K562 (cell line): ENCODE data around the gene FGF5. TPM values are rescaled to one million over a fixed set of nuclear protein-coding genes. Genes with fewer than 3 reads are reported as not detected.

Experiments used
- ATAC-seq: fragments of 200-7000 bp; cut with Tn5 transposase; 3 replicates; pipeline ENCODE4 v1.9.1; 2020; ENCODE audit warnings: moderate library complexity
- BruUV-seq: library from RNA; stranded (reverse); fragments of 400-500 nt; replicated peaks from 2 replicates; lab custom pipeline; 2021; lab: Mats Ljungman, UMichigan
- CTCF ChIA-PET: fragments of 300-600 bp; formaldehyde crosslinking; extraction: SDS; loops from one replicate; lab custom pipeline; 2021; ENCODE audit warnings: low intra/inter-chr PET ratio; lab: Yijun Ruan, JAX
- POLR2A ChIA-PET: fragments of 300-600, 350-650 bp; sonication (Branson Sonifier 250); formaldehyde crosslinking; extraction: SDS; loops from one replicate; lab custom pipeline; 2021; ENCODE audit warnings: antibody characterized with exemption, inconsistent platforms; lab: Yijun Ruan, JAX
- DNase-seq, 4 experiments: peaks; one replicate each; pipeline versions ENCODE4 v3.0.0 to v3.0.0-alpha.2; 2011 to 2018; ENCODE audit warnings: low spot score in 3 of 4, mixed read lengths in 3 of 4; ENCODE audit errors: extremely low read depth in 1 of 4
- FAIRE-seq: peaks from 2 replicates; lab custom pipeline; 2011; peaks lifted over from hg19 to GRCh38; lab: Jason Lieb, UNC
- H2AFZ ChIP-seq: 2 replicates; pipeline ENCODE4 v1.6.0; 2011; ENCODE audit warnings: low read depth, low read length, control low read depth, inconsistent platforms
- H3K27ac ChIP-seq: fragments of 200-600 bp; 3 replicates; pipeline ENCODE4 v1.8.0; 2011; ENCODE audit warnings: low read depth, mild to moderate bottlenecking, control low read depth, inconsistent platforms, low read length, moderate library complexity, mixed read lengths; ENCODE audit errors: extremely low read depth
- H3K27me3 ChIP-seq, 2 experiments: fragments of 300-600 bp in 1 of 2; 2 replicates in 1 of 2; 3 replicates in 1 of 2; pipeline versions ENCODE4 v1.6.0 to v1.8.0; 2011; ENCODE audit warnings: inconsistent platforms in 2 of 2, low read length in 2 of 2, mild to moderate bottlenecking in 1 of 2, mixed read lengths in 1 of 2, moderate library complexity in 1 of 2; ENCODE audit not compliant: control insufficient read depth in 2 of 2, insufficient read depth in 2 of 2
- H3K36me3 ChIP-seq: fragments of 300-600 bp; 3 replicates; pipeline ENCODE4 v1.8.0; 2011; ENCODE audit warnings: mild to moderate bottlenecking, low read length, inconsistent platforms; ENCODE audit not compliant: control insufficient read depth, insufficient read depth
- H3K4me1 ChIP-seq, 2 experiments: fragments of 200-600 bp in 1 of 2; replicated peaks in 1 of 2; 2 replicates in 1 of 2; 3 replicates in 1 of 2; pipeline versions ENCODE4 v1.5.1 to v1.8.0; 2011; ENCODE audit warnings: inconsistent platforms in 2 of 2, low read length in 2 of 2, mild to moderate bottlenecking in 1 of 2, mixed read lengths in 1 of 2, moderate library complexity in 1 of 2; ENCODE audit not compliant: control insufficient read depth in 2 of 2, insufficient read depth in 2 of 2
- H3K4me2 ChIP-seq: 2 replicates; pipeline ENCODE4 v1.6.1; 2011; ENCODE audit warnings: low read length, control low read depth, inconsistent platforms, mixed read lengths; ENCODE audit not compliant: insufficient read depth
- H3K4me3 ChIP-seq: fragments of 200-600 bp; sonication (generic), shearing (Covaris generic); 2 replicates; pipeline ENCODE4 v1.5.1; 2016; ENCODE audit warnings: control low read depth, inconsistent platforms
- H3K79me2 ChIP-seq: fragments of 200-600 bp; 3 replicates; pipeline ENCODE4 v1.8.0; 2011; ENCODE audit warnings: low read length, inconsistent platforms; ENCODE audit not compliant: control insufficient read depth, insufficient read depth
- H3K9ac ChIP-seq, 2 experiments: 2 replicates each; pipeline versions ENCODE4 v1.6.0 to v1.6.1; 2011; ENCODE audit warnings: low read depth in 2 of 2, low read length in 2 of 2, control low read depth in 1 of 2, inconsistent platforms in 1 of 2, mild to moderate bottlenecking in 1 of 2, mixed read lengths in 1 of 2; ENCODE audit not compliant: insufficient read depth in 1 of 2
- H3K9me1 ChIP-seq: one replicate; pipeline ENCODE4 v1.6.0; 2011; ENCODE audit warnings: inconsistent platforms, mild to moderate bottlenecking, low read length, moderate library complexity; ENCODE audit not compliant: control insufficient read depth, insufficient read depth
- H3K9me3 ChIP-seq: replicated peaks from 2 replicates; pipeline ENCODE4 v1.5.1; 2011; ENCODE audit warnings: low read depth, low read length, inconsistent platforms; ENCODE audit not compliant: control insufficient read depth, insufficient read depth
- H4K20me1 ChIP-seq: replicated peaks from 2 replicates; pipeline ENCODE4 v1.6.1; 2011; ENCODE audit warnings: low read length, inconsistent platforms, mixed read lengths; ENCODE audit not compliant: control insufficient read depth, insufficient read depth
- ASH1L ChIP-seq: fragments of 450-650 bp; IDR thresholded peaks from 2 replicates; pipeline ENCODE4 v1.6.1; 2018; ENCODE audit warnings: borderline replicate concordance, mild to moderate bottlenecking, low read depth; ENCODE audit not compliant: partially characterized antibody
- BRD9 ChIP-seq: fragments of 450-650 bp; IDR thresholded peaks from 2 replicates; pipeline ENCODE4 v1.6.1; 2018; ENCODE audit warnings: low read depth; ENCODE audit not compliant: partially characterized antibody
- BRF2 ChIP-seq: IDR thresholded peaks from 3 replicates; pipeline ENCODE4 v1.6.1; 2011; ENCODE audit warnings: borderline replicate concordance, mild to moderate bottlenecking; ENCODE audit not compliant: insufficient read length, insufficient read depth
- CCNT2 ChIP-seq: IDR thresholded peaks from 2 replicates; pipeline ENCODE4 v1.6.1; 2011; ENCODE audit warnings: borderline replicate concordance, low read depth, mild to moderate bottlenecking, moderate library complexity, mixed read lengths, low read length; ENCODE audit not compliant: insufficient read length; ENCODE audit errors: extremely low read depth
- DIDO1 ChIP-seq: fragments of 450-650 bp; IDR thresholded peaks from 2 replicates; pipeline ENCODE4 v1.6.1; 2016; ENCODE audit warnings: low read depth, missing biosample characterization, missing genetic modification characterization
- HOXB6 ChIP-seq: fragments of 250-450 bp; sonication (Bioruptor Pico); IDR thresholded peaks from 2 replicates; pipeline ENCODE4 v1.5.1; 2022; ENCODE audit warnings: mild to moderate bottlenecking, borderline replicate concordance
- L3MBTL2 ChIP-seq: fragments of 450-650 bp; IDR thresholded peaks from 2 replicates; pipeline ENCODE4 v1.6.1; 2016; ENCODE audit warnings: mild to moderate bottlenecking, moderate library complexity
- MAFG ChIP-seq: fragments of 450-650 bp; conservative IDR thresholded peaks from 2 replicates; pipeline ENCODE4 v1.6.1; 2016; ENCODE audit warnings: missing genetic modification characterization, missing compliant biosample characterization
- NELFE ChIP-seq: IDR thresholded peaks from 2 replicates; pipeline ENCODE4 v1.6.1; 2011; ENCODE audit warnings: mild to moderate bottlenecking; ENCODE audit not compliant: insufficient read depth, insufficient read length
- PHF8 ChIP-seq: fragments of 200-600 bp; sonication (generic); IDR thresholded peaks from 2 replicates; pipeline ENCODE4 v1.6.1; 2012; ENCODE audit warnings: mixed run types, mild to moderate bottlenecking, inconsistent platforms, low read length, moderate library complexity, borderline replicate concordance
- RAD21 ChIP-seq, 2 experiments: fragments of 250-450 bp in 1 of 2; fragments of 450-650 bp in 1 of 2; sonication (Bioruptor Pico) in 1 of 2; formaldehyde crosslinking in 1 of 2; IDR thresholded peaks in 1 of 2; conservative IDR thresholded peaks in 1 of 2; 2 replicates each; pipeline versions ENCODE4 v1.4.0 to v1.8.0; 2020 to 2022; ENCODE audit warnings: mild to moderate bottlenecking in 2 of 2, moderate library complexity in 1 of 2
- SMAD3 ChIP-seq: fragments of 450-650 bp; formaldehyde crosslinking; conservative IDR thresholded peaks from 2 replicates; pipeline ENCODE4 v1.4.0; 2020; ENCODE audit warnings: mild to moderate bottlenecking
- SPI1 ChIP-seq: IDR thresholded peaks from 2 replicates; pipeline ENCODE4 v1.6.1; 2011; ENCODE audit warnings: low read depth, low read length, control low read depth, borderline replicate concordance
- TCF7 ChIP-seq: sonication (generic); IDR thresholded peaks from 2 replicates; pipeline ENCODE4 v1.6.1; 2016; ENCODE audit warnings: antibody characterized with exemption, borderline replicate concordance
- YY1 ChIP-seq, 3 experiments: IDR thresholded peaks; 2 replicates each; pipeline ENCODE4 v1.6.1; 2011; ENCODE audit warnings: low read length in 2 of 3, mild to moderate bottlenecking in 2 of 3, moderate library complexity in 2 of 3, borderline replicate concordance in 1 of 3, control low read depth in 1 of 3, low read depth in 1 of 3; ENCODE audit not compliant: insufficient read depth in 3 of 3, insufficient replicate concordance in 2 of 3, control insufficient read depth in 1 of 3, insufficient read length in 1 of 3; ENCODE audit errors: extremely low read depth in 1 of 3
- ZBED1 ChIP-seq: IDR thresholded peaks from 2 replicates; pipeline ENCODE4 v1.6.1; 2014
- ZBTB43 ChIP-seq: sonication (generic); formaldehyde crosslinking; IDR thresholded peaks from 2 replicates; pipeline ENCODE4 v1.8.0; 2023; ENCODE audit warnings: mild to moderate bottlenecking, missing genetic modification reagents
- ZNF408 ChIP-seq: fragments of 250-450 bp; sonication (Bioruptor Pico); IDR thresholded peaks from 2 replicates; pipeline ENCODE4 v1.4.0; 2020; ENCODE audit warnings: low read depth, mild to moderate bottlenecking, moderate library complexity
- ZNF830 ChIP-seq: fragments of 250-450 bp; sonication (Bioruptor Pico); IDR thresholded peaks from 2 replicates; pipeline ENCODE4 v1.5.0; 2021; ENCODE audit warnings: mild to moderate bottlenecking
- WGBS: fragments of 100-300 bp; shearing (Covaris generic); methylation state at CpG from one replicate; pipeline ENCODE4 v1.1.6; 2016; ENCODE audit warnings: low coverage, mixed read lengths; ENCODE audit not compliant: insufficient coverage; ENCODE audit errors: missing lambda C conversion rate; 5-methylcytosine and 5-hydroxymethylcytosine counted together
- in situ Hi-C: fragments of 300-500 bp; cut with MboI; formaldehyde crosslinking; loops from 4 replicates; pipeline ENCODE4 v1.15.0; 2018; ENCODE audit warnings: inconsistent platforms, mixed read lengths
- intact Hi-C: fragments of 100-400 bp; cut with micrococcal nuclease; formaldehyde crosslinking; loops from 2 replicates; pipeline ENCODE4 v1.14.2; 2022
- polyA plus RNA-seq, 8 experiments: library from polyadenylated mRNA; depleted of rRNA in 4 of 8; stranded (reverse) in 5 of 8; unstranded in 3 of 8; fragments of >200 nt; fragmentation: Nextera tagmentation in 2 of 8; fragmentation: Illumina TruSeq in 1 of 8; extraction: Ambion mirVana in 2 of 8; extraction: Trizol in 1 of 8; gene quantifications; 2 replicates each; pipeline versions ENCODE4 v1.2.1 to v1.2.3, GENCODE V29; 2011 to 2014; ENCODE audit warnings: inconsistent platforms in 1 of 8, missing spikeins in 1 of 8
- total RNA-seq, 7 experiments: library from RNA; depleted of rRNA in 6 of 7; stranded (reverse); fragments of >200 nt in 6 of 7; fragmentation: Illumina TruSeq in 2 of 7; extraction: Trizol in 2 of 7; gene quantifications; 2 replicates each; pipeline versions ENCODE4 v1.2.1 to v1.2.3, GENCODE V29; 2011 to 2021; ENCODE audit warnings: low replicate concordance in 1 of 7

The FGF5 gene
- total and polyA plus RNA-seq, 9 of the 15 experiments (the other 6 are each of a cell fraction or from before 2014, with no cell fraction given) = 0.38 to 2.7 (median 1.1) TPM

DNA sequence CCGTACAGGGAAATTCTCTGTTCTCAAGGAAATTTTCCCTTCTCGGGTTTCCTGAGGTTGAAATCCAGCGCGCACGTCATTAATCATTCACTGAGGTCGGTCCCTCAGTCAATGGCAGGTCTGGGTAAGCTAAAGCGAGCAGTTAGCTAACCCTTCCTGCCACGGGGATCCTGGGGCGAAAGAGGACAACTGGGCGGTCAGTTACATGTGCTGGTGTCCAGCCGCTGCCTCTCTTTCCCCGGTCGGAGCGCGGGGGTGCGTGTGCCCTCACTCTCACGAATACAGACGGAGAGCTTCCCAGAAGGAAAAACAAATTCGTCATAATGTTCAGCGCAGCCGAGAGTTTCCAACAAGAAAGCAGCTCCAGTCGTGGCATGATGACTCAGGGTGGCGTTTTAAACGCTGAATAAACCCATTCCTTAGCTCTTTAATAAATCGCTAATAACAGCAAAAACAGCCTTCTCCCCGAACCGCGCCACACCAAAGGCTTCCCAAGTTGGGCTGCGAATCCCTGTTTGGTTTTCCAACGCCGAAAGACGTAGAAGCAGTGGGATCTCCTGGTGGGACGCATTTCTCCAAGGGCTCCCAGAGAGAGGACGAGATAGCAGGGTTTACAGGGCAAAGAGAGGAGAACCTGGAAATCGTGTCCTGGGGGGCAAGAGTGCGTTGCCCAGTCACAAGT, 752 bp upstream of the FGF5 start:
- in situ Hi-C loops = no loop called here
- FAIRE-seq (peak; percentile 89), DNase-seq (peak; percentile 18 to 55 (median 36)), ATAC-seq (peak; percentile 47)
- H3K4me1 ChIP-seq = peaks cover 17 to 26% of the 10 kb centered on the region in 2 experiments; a peak in 4 of 5 replicates
- WGBS = 1% methylated on average over 34 of the region's 36 CpGs
- H3K27ac ChIP-seq = peak overlapping the region; percentile 43; the same call in 2 of the 3 replicates
- H3K9me3 ChIP-seq = no peaks in the 10 kb centered on the region
- H2AFZ ChIP-seq = peak overlapping the region; percentile 98
- ChIA-PET POLR2A (interaction anchor here (0.9 to 1.4 kb wide), 5 partner anchors 11 to 31 kb away, joined by 3 to 5 read pairs (median 3); no protein-coding TSS in a partner anchor), CTCF (no interaction called here)
- H3K4me3 ChIP-seq = peak overlapping the region; percentile 53
- TSS peak; percentile 93 for BruUV-seq
- peak overlapping the region; percentile 74 to 96 for H3K9ac ChIP-seq
- intact Hi-C loops = loop anchor here (5.0 kb wide), 1 partner anchor 72 kb away; the partner anchor contains the start of gene CFAP299
- H4K20me1 ChIP-seq = no peaks in the 10 kb centered on the region
- H3K79me2 ChIP-seq = no peaks in the 10 kb centered on the region
- H3K9me1 ChIP-seq = no peaks in the 10 kb centered on the region
- H3K36me3 ChIP-seq = no peaks in the 10 kb centered on the region; the same call in 2 of the 3 replicates
- H3K4me2 ChIP-seq = peak overlapping the region; percentile 91
- no peaks in the 10 kb centered on the region for H3K27me3 ChIP-seq
- no peak for TF ChIP-seq BRF2
- TF ChIP-seq SMAD3 = no peak
- no peak for TF ChIP-seq L3MBTL2
- no peak for TF ChIP-seq ZNF408
- TF ChIP-seq ZBTB43 (CRISPR knock-in tag) = 0 out of 2 replicates have a peak, but pooled peaks have one; percentile 46
- TF ChIP-seq PHF8 = no peak
- peak in 1 of 3 experiments; percentile 12 for TF ChIP-seq YY1 (IDR thresholded peaks at IDR 0.05; ENCODE audit: borderline replicate concordance in 1 of 3, control insufficient read depth in 1 of 3, extremely low read depth in 1 of 3, insufficient read depth in 3 of 3, insufficient read length in 1 of 3, insufficient replicate concordance in 2 of 3, low read depth in 1 of 3, low read length in 2 of 3)
- no peak for TF ChIP-seq NELFE
- TF ChIP-seq SPI1 = no peak
- TF ChIP-seq ZBED1 = no peak
- TF ChIP-seq ASH1L = no peak
- TF ChIP-seq HOXB6 (CRISPR knock-in tag) = no peak
- TF ChIP-seq DIDO1 (tag) = no peak
- no peak for TF ChIP-seq MAFG (tag)
- TF ChIP-seq RAD21 (CRISPR knock-in tag; conservative IDR thresholded peaks at IDR 0.05 in 1 of 2, IDR thresholded peaks at IDR 0.05 in 1 of 2) = no peak
- TF ChIP-seq ZNF830 (CRISPR knock-in tag) = no peak
- TF ChIP-seq TCF7 = 0 out of 2 replicates have a peak, but pooled peaks have one; percentile 46
- no peak for TF ChIP-seq CCNT2
- TF ChIP-seq BRD9 = peak; percentile 10
